Embryonic facial prominence (tissue), 1 donor: ENCODE data around the gene FOXO3.

Experiments
- DNase-seq: peaks from one replicate; pipeline ENCODE4 v3.0.0-alpha.2; 2016; ENCODE audit errors: extremely low spot score

FOXO3 gene

GRCh38 chr6:108594640-108595039, 33.9 kb downstream of the FOXO3 start:
- no peak for DNase-seq

GRCh38 chr6:108596956-108597355, 36.2 kb downstream of the FOXO3 start:
- no peak for DNase-seq

GRCh38 chr6:108597572-108598304, 37.0 kb downstream of the FOXO3 start:
- DNase-seq: no peak

GRCh38 chr6:108598305-108598863, 37.7 kb downstream of the FOXO3 start:
- DNase-seq: no peak

GRCh38 chr6:108604156-108604555, 43.4 kb downstream of the FOXO3 start:
- no peak for DNase-seq

- no peak for DNase-seq
These were observed 45.6 kb downstream of the FOXO3 start for GRCh38 chr6:108606250-108606690.

- no peak for DNase-seq
These were observed 47.9 kb downstream of the FOXO3 start for GRCh38 chr6:108608453-108609275.

GRCh38 chr6:108609276-108609769, 48.6 kb downstream of the FOXO3 start:
- no peak for DNase-seq

- DNase-seq: no peak
These were observed 49.6 kb downstream of the FOXO3 start for GRCh38 chr6:108610270-108610839.

GRCh38 chr6:108610957-108611586, 50.4 kb downstream of the FOXO3 start:
- no peak for DNase-seq

- no peak for DNase-seq
These were observed 52.1 kb downstream of the FOXO3 start for GRCh38 chr6:108612852-108613251.

GRCh38 chr6:108616544-108616943, 55.8 kb downstream of the FOXO3 start:
- DNase-seq: no peak

GRCh38 chr6:108616973-108617372, 56.3 kb downstream of the FOXO3 start:
- DNase-seq: no peak

GRCh38 chr6:108618623-108619152, 58.0 kb downstream of the FOXO3 start:
- no peak for DNase-seq

- DNase-seq: no peak
These were observed 58.9 kb downstream of the FOXO3 start for GRCh38 chr6:108619431-108620197.

- DNase-seq: no peak
These were observed 60.4 kb downstream of the FOXO3 start for GRCh38 chr6:108621117-108621516.

GRCh38 chr6:108622641-108623298, 62.1 kb downstream of the FOXO3 start:
- no peak for DNase-seq

- no peak for DNase-seq
These were observed 63.3 kb downstream of the FOXO3 start for GRCh38 chr6:108623995-108624394.

GRCh38 chr6:108625581-108625980, 64.9 kb downstream of the FOXO3 start:
- no peak for DNase-seq

GRCh38 chr6:108626777-108627176, 66.1 kb downstream of the FOXO3 start:
- DNase-seq: no peak
